Measurements from ENCODE around the gene SP2.
A peak's percentile ranks its signal among the peaks of the same experiment; 100 is the strongest.
"Not testable (repeated sequence)": the region's sequence is repeated elsewhere in the genome, so short reads cannot be mapped to it uniquely, and the experiment has no call there.

Gene SP2

DNA sequence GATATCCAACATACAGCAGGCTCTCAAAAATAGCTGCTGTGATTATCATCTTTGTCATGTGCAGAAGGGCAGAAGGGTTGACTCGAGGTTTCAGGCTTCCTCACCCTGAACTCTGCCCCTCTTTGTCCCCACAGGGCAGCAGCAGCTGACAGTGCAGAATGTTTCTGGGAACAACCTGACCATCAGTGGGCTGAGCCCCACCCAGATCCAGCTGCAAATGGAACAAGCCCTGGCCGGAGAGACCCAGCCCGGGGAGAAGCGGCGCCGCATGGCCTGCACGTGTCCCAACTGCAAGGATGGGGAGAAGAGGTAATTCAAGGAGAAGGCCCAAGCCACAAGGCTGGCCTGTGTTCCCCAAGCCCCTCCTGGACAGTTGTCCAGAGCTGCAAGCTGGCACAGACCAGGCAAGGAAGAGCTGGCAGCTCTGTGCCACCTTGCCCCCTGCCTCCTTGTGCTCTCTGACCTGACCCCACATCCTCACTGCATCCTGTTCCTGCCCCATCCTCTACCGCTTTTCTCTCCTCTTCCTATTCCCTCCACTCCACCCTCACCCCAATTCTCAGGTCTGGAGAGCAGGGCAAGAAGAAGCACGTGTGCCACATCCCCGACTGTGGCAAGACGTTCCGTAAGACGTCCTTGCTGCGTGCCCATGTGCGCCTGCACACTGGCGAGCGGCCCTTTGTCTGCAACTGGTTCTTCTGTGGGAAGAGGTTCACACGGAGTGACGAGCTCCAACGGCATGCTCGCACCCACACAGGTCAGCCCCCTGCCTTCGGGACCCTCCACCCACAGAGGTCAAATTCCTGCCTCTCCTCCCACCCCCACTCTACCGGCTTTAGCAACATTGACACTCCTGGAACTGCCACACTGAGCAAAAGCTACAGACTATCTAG lies 29.0 kb downstream of the SP2 start:
- no peak for DNase-seq

DNA sequence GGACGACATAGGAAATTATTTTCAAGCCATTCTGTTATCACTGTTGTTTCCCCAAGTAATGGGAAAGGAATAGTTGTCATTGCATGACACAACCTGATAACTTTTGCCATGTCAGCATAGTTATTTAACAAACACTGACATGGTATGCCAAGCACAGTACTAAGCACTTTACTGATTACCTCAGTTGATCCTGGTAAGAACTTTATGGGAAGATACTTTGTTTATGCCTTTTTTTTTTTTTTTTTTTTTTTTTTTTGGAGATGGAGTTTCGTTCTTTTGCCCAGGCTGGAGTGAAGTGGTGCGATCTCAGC lies 29.6 kb downstream of the SP2 start:
- DNase-seq = no peak

DNA sequence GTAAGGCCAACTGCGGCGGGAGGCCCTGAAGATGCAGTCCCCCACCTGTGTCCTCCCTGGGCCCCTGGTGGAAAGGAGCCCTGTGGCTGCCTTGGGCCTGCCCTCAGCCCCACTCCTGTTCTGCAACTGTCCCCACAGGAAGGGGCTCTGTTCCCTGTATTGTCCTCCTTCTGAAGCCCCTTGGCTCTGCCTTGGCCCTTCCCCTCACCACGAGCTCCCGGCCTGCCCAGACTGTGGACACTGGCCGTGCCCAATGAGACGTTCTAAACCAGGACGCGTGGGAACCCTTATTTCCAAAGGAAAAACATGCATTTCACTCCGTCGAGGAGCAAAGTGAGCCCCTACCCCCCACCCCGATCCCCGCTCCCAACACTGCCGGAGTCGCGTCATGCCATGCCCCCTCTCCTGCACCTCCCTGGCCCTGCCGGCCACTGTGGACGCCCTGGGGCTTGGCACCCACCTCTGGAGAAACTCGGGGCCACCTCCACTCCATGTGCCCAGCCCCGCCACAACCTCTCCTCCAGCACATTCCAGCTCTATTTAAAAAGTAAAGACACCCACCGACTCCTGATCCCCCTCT lies 31.9 kb downstream of the SP2 start:
- DNase-seq = no peak

DNA sequence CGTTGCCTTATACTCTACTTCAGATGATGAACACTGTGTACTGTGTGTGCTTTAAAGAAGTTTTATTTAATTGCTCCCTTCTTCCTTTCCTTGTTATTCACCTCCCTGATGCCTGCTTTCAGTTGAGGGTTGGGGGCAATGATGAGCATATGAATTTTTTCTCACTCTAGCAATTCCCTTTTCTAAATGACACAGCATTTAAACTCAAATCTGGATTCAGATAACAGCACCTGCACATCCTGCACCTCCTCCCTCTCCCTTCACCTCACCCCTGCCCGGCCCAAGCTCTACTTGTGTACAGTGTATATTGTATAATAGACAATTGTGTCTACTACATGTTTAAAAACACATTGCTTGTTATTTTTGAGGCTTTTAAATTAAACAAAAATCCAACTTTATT lies 32.4 kb downstream of the SP2 start:
- DNase-seq = no peak

DNA sequence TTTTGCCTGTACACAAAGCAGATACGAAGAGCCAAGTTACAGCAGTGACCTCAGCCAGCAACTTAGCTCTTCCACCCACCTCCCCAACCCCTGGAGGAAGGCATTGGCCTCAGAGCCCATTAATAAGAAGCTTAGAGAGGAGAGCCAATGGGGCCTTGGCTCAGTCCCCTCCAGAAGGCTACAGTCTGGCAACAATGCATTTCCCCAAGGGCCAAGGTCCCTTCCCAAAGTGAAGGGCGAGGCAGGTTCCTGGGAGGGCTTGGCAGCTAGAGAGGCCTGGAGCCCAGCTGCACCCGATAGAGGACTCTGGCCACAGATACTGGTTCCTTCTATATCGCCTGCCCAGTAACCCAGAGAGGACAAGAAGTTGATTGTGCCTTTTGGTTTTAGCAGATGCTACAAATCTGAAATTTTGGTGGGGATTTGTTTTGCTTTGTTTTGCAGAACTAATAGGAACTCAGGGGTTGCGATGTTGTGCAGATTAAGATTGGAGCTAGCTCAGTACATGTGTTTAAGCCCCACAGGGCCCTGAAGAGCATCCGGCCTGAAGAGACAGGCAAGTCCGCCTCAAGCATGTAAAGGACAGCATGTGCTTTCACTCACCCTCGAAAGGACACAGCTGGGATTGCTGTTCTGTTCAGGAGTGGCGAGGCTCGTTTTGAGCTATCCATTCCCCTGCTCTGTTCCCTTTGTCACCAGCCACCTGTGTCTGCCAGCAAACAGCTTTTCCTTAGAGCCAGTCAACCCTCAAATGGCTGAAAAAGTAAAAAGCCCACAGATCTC lies 33.4 kb downstream of the SP2 start:
- no peak for DNase-seq

DNA sequence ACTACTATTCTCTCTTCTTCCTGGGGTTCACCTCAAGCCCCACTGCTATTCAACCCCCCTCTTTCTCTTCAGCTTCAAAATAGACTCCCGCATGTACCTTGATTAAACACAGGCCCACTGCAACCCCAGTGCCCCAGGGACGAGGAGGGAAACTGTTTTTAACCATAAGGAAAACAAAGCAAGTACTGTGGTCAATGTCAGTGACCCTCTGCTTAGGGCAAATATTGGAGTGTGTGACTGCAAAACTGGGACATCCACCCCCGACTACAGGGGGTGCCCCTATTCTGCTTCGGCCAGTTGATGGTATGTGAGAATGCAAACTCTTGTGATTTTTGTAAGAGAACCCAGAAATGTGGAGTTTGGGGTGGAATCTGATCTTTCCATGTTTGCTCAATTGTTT lies 35.8 kb downstream of the SP2 start:
- DNase-seq = no peak

DNA sequence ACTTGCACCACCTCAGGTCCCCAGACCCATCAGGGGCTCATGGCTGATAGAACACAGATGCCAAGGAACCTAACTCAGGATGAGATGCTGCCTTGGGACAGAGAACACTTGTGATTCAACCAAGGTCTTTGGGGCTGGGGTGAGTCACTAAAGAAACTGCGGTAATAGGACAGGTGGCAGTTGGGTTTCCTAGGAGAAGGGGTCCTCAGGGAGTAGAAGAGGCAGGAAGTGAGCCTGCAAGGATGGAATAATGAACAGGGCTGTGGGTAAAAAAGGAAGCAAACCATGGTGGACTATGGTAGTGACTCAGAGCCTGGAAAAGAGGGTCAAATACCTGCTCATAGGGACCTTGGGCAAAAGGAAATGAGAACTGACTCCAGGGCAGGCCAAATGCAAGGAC lies 38.8 kb downstream of the SP2 start:
- DNase-seq = no peak

DNA sequence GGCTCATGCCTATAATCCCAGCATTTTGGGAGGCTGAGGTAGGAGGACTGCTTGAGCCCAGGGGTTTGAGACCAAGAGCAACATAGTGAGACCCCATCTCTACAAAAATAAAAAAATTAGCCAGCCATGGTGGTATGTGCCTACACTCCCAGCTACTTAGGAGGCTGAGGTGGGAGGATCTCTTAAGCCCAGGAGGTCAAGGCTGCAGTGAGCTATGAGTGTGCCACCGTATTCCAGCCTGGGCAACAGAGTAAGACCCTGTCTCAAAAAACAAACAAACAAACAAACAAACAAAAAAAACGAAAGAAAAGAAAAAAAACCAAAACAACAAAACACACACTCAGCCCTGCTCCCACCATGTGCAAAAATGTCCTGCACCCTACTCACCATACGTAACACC lies 39.4 kb downstream of the SP2 start:
- DNase-seq = not testable (repeated sequence)

DNA sequence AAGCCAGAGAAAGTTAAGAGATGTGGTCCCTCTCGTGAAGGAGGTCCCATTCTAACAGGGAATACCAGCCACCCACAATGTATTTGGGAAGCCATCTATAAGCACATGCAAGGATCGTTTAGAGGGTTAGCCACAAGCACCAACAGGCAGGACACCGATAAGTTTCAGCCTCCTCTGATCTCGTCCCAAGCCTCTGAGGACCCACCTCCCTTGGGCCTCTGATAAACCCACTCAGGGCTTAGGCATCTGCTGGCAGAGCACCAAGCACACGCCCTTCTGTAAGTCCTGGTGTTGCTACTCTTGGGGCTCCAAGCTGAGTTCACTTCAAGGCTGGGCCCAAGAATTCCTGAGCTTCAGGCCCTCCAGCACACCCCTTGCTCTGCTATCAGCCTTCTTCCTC lies 39.9 kb downstream of the SP2 start:
- no peak for DNase-seq

DNA sequence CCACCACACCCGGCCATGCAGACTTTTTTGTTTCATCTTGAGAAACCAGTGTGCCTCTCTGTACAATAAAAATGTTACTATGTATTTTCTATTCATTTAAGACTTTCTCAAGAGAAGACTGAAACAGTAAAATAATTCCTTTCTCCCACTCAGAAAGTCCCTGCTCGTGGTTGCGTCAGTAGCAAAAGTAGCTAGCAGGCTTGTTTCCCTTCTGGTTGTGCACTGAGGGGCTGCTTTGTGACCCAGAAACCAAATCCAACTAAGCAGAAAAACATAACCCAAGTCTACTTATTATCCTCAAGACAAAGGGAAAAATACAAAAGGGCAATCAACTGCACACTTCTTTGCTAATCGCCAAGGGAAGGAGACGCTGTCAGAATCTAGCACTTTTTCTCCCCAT lies 41.9 kb downstream of the SP2 start:
- DNase-seq = no peak

DNA sequence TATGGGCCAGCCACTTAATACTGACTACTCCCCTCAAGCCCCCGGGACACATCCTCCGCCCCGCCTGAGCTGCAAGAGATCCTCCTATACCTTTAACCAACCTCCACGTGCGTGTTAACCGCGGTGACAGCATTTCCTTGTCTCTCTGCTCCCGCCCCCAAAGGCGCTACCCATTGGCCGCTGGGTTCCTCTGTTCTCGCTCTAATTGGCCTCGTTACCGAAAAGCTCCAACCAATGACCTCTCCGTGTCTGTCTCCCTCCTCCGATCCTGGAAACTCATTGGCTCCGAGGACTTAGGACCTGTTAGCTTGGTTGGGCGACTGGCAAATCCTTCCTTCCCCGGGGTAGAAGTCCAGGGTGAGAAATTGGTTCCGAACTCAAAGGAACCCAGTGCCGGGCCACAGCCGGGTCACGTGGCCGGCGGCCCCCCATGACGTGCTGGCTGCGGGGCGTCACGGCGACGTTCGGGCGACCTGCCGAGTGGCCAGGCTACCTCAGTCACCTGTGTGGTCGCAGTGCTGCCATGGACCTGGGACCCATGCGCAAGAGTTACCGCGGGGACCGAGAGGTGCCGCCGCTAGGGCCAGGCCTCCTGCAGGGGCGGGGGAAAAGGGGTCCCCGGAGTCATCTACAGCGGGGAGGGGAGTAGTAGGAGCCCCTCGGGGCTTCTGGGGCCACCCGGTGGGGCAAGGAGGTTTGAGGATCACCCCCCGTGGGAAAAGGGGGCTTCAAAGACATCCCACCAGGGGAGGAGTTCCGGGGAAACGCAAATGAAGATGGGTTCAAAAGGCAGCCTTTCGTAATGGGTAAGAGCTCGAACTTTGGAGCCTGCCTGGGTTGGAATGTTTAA lies 45.4 kb downstream of the SP2 start, which contains the start of gene PNPO:
TSS of gene PNPO (plus strand) at position 326 of the 850 bp plus-strand sequence. CDS start at position 431, 105 bp downstream.
- peak; percentile 94 for DNase-seq

DNA sequence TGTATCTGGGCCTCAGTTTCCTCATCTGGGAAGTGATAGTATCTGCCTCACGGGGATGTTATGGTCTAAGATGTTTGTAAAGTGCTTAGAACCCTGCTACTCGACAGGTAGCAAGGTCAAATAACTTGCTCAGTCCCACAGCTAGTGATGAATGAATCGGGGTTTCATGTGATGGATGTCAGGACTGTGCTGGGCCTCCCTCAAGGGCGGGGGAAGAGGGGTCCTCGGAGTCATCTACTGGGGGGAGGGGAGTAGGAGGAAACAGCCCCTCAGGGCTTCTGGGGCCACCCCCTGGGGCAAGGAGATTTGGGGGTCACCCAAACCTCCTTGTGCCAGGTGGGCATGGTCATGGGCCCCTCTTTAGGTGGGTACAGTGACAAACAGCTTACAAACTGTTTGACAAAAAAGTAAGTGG lies 46.1 kb downstream of the SP2 start:
- no peak for DNase-seq

DNA sequence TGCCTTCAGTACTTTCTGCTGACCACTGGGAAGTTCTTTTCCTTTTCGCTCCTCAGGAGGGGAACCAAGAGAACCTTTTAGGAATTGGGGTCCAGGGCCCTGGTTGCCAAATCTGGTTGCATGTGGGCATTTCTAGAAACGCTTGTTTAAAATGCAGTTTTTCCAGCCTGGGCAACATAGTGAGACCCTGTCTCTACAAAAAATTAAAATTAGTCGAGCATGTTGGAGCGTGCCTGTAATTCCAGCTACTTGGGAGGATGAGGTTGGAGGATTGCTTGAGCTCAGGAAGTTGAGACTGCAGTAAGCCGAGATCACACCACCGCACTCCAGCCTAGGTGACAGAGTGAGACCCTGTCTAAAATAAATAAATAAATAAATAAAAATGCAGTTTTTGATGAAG lies 46.5 kb downstream of the SP2 start:
- DNase-seq = no peak

DNA sequence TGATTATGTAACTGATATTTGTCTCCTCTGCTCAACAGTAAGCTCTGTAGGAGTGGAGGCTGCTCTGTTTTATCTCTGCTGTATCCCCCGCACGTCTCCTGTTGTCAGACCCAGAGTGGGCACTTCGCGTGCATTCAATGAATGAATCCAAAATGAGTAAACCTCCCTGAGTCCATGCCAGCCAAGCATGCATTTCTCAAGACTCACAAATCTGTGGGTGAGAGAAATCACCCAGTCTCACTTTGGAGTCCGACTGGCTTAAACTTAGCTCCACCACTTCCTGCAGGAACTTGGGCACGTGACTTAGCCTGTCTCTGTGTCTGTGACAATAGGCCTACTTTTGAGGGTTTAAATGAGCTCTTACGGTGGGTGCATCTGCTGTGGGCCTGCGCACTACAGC lies 49.0 kb downstream of the SP2 start:
- no peak for DNase-seq

DNA sequence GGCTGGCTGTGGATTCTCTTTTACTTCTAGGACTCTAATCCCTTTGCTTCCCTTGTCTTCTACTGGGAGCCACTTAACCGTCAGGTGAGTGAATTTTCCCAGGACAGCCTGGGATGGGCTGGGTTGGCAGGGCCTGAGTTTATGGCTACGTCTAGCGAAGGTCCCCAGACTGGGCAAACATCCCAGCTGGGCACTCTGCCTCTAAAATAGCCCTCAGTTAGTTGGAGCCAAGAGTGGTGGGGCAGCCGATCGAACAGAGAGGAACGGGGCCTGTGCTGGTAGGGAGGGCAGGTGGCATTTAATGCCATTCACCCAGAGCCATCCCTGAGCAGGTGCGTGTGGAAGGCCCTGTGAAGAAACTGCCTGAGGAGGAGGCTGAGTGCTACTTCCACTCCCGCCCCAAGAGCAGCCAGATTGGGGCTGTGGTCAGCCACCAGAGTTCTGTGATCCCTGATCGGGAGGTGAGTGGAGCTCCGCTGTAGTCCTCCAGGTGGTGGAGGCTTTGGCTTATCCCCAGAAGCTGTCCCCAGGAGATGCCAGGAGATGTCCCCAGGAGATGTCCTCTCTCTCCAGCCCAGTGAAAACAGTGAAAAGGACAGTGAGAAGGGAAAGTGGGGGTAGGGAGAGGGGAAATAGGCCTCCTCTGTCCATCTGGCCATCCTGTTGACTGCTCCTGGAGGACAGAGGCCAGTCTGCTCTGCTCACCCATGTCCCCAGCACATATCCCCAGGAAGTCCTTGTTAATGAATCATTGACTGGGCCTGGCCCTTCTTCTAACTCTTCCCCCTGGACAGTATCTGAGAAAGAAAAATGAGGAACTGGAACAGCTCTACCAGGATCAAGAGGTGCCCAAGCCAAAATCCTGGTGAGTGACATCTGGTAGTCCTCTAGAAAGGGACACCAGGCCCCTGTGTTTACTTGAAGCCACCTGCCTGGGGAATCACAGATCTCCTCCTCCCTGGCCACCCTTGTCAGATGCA lies 49.8 kb downstream of the SP2 start:
- DNase-seq = no peak

DNA sequence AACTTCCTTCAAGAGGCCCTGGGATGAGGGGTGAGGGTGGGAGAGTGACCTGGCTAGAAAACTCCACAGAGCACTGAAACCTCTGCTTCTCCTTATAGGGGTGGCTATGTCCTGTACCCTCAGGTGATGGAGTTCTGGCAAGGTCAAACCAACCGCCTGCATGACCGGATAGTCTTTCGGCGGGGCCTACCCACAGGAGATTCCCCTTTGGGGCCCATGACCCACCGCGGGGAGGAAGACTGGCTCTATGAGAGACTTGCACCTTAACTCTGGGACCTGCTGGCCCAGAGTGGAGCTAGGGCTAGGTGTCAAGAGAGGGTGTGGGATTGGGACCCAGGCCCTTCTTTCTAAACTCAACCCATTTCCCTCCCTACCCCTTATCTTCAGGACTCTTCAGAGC lies 50.5 kb downstream of the SP2 start:
- DNase-seq = no peak

DNA sequence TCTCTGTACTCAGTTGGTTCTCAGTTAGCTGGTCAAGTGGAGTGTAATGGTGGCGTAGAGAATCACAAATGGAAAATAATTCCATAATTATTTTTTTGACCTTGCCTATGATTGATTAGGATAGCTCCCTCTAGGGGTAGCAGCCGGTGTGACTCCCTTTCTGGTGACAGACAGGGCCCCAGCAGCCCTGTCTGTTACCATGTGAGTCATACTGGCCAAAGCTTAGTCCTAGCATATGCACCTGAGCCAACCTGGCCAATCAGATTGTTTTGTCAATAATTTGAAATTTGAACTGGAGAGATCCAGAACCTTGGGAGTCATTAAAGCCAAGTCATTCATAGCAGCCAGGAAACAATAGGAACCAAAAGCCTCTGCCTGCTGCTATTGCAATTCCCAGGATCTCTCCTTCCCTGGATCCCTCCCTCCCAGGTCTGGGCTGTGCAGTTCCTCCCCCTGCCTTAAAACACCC lies 50.9 kb downstream of the SP2 start:
- DNase-seq = peak; percentile 64

DNA sequence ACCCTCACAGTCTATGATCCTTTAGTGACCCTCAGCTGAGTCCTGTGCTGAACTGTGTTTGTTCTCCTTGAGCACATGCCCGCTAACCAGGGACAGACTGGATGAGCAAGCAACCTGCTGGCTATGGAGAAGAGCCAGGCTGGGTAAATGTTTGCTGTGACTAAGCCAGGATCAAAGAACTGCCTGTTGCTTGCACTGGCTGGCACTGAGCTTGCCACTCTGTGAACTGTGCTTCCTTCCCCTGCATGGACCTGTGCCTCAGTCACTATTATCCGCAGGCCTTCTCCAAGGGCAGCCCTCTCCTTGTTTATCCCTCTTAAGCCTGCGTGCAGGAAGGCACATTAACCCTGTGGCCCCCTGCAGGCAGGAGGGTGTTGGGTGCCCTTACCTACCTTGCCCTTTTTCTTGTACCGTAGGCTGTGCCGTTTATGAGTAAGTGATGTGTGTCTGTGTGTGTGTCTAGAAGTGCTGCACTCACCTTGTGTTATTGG lies 52.7 kb downstream of the SP2 start:
- no peak for DNase-seq

DNA sequence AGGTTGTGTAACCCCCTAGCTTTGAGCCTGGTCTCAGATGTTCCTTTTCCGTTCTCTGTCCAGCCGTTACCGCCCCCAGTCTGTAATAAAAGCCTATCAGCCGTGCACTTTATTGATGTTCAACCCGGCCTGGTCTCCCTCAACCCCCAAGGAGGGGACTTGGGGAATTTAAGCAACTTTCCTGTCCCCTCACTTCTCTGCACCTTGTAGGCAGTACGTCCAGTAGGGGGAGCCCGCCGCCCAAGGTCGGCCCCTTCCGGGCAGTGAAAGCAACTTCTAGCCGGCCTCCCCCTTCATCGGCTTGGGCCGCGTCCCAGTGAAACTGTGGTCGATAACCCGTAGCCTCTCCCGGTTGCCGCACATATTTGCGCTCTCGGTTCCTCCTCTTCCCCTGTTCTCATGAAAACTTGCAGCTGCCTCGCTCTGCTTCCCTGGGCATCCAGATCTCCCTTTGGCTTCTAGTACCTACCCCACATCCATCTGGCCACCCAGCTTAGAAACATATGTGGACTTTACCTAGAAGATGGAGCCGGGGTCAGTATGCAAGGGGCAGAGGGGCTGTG lies 53.2 kb downstream of the SP2 start:
- peak; percentile 74 for DNase-seq

DNA sequence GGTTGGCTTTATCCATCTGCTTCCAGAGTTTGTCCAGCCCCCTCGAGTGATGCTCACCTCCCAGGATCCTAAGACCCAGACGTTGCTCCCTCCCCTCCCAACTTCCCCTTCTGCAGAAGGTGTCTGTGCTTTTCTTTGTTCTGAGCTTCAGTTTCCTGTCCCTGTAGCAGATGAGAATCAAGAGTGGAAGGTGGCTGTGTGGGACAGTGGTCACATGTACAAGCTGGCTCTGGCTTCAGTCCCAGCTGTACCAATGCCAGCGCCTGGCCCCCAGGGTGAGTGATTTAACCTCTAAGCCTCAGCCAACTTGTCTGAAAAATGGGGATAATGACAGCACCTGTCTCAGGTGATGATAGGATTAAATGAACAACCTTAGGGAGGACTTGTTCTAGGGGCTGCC lies 53.9 kb downstream of the SP2 start:
- no peak for DNase-seq

DNA sequence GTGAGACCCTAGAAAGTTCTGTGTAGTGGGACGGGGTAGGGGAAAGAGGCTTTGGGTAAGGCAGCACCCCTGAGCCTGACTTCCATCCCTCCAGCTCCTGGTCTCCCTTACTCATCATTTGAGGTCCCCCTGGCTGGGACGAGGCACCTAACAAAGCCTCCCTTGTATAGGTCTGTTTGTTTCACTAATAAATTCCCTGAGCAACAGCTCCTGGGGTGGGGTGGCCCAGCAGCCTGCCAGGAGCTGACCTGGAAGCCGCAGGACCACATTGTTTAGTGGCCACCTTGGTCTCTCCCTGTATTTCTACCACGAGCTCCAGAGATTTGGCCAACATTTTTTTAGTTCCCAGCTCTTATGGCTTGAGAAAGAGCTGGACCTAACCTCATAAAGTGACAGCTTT lies 54.4 kb downstream of the SP2 start:
- DNase-seq = no peak

All from activated T-cell treated with anti-CD3 and anti-CD28 coated beads for 4 hours (primary cell).